ENCODE measurements around the gene ZBTB2.

Gene ZBTB2

GRCh38 chr6:151352410-151353396 is 38.7 kb downstream of the ZBTB2 start:
- Histone ChIP-seq H3K4me3 (IDR thresholded peaks at IDR 0.05; ENCODE audit: insufficient read depth, low read depth, low read length) (no peak overlapping the region), H3K9ac (no peak overlapping the region), H2AFZ (ENCODE audit: low read depth) (no peak overlapping the region), H3K36me3 (ENCODE audit: insufficient read depth) (no peaks in the 10 kb centered on the region), H3K27me3 (ENCODE audit: insufficient read depth, low read depth) (no peaks in the 10 kb centered on the region), H3K4me1 (ENCODE audit: low read depth, poor library complexity, severe bottlenecking) (no peaks in the 10 kb centered on the region), H3K79me2 (ENCODE audit: insufficient read depth, low read depth) (no peaks in the 10 kb centered on the region), H3K4me2 (no peak overlapping the region), H3K27ac (no peak overlapping the region), H4K20me1 (ENCODE audit: insufficient read depth) (no peaks in the 10 kb centered on the region)
- no peak for TF ChIP-seq CTCF (conservative IDR thresholded peaks at IDR 0.05; ENCODE audit: low read depth, low read length)

GRCh38 chr6:151351731-151352130 is 39.6 kb downstream of the ZBTB2 start:
- Histone ChIP-seq H2AFZ (ENCODE audit: low read depth) (no peak overlapping the region), H3K36me3 (ENCODE audit: insufficient read depth) (no peaks in the 10 kb centered on the region), H3K27me3 (ENCODE audit: insufficient read depth, low read depth) (no peaks in the 10 kb centered on the region), H3K79me2 (ENCODE audit: insufficient read depth, low read depth) (no peaks in the 10 kb centered on the region), H3K27ac (no peak overlapping the region), H3K9ac (no peak overlapping the region), H4K20me1 (ENCODE audit: insufficient read depth) (no peaks in the 10 kb centered on the region), H3K4me3 (IDR thresholded peaks at IDR 0.05; ENCODE audit: insufficient read depth, low read depth, low read length) (no peak overlapping the region), H3K4me1 (ENCODE audit: low read depth, poor library complexity, severe bottlenecking) (no peaks in the 10 kb centered on the region), H3K4me2 (no peak overlapping the region)
- TF ChIP-seq CTCF (conservative IDR thresholded peaks at IDR 0.05; ENCODE audit: low read depth, low read length), result no peak

GRCh38 chr6:151351146-151351700 is 40.1 kb downstream of the ZBTB2 start:
- Histone ChIP-seq H4K20me1 (ENCODE audit: insufficient read depth) (no peaks in the 10 kb centered on the region), H2AFZ (ENCODE audit: low read depth) (no peak overlapping the region)

More at GRCh38 chr6:151351146-151351700, 40.1 kb downstream of the ZBTB2 start:
- Histone ChIP-seq H3K4me2 (no peak overlapping the region), H3K27ac (no peak overlapping the region), H3K4me1 (ENCODE audit: low read depth, poor library complexity, severe bottlenecking) (no peaks in the 10 kb centered on the region), H3K36me3 (ENCODE audit: insufficient read depth) (no peaks in the 10 kb centered on the region), H3K9ac (no peak overlapping the region), H3K4me3 (IDR thresholded peaks at IDR 0.05; ENCODE audit: insufficient read depth, low read depth, low read length) (no peak overlapping the region), H3K79me2 (ENCODE audit: insufficient read depth, low read depth) (no peaks in the 10 kb centered on the region), H3K27me3 (ENCODE audit: insufficient read depth, low read depth) (no peaks in the 10 kb centered on the region)
- no peak for TF ChIP-seq CTCF (conservative IDR thresholded peaks at IDR 0.05; ENCODE audit: low read depth, low read length)

Data from KMS-11 (cell line).